LNCAP (cell line): ENCODE data around the gene MRPL42.

Experiments
- TF ChIP-seq, protein P1 (sequence below): fragments of 450-650 bp; IDR thresholded peaks from 2 replicates; pipeline ENCODE4 v1.5.1; 2017; ENCODE audit warnings: mild to moderate bottlenecking

The MRPL42 gene

DNA sequence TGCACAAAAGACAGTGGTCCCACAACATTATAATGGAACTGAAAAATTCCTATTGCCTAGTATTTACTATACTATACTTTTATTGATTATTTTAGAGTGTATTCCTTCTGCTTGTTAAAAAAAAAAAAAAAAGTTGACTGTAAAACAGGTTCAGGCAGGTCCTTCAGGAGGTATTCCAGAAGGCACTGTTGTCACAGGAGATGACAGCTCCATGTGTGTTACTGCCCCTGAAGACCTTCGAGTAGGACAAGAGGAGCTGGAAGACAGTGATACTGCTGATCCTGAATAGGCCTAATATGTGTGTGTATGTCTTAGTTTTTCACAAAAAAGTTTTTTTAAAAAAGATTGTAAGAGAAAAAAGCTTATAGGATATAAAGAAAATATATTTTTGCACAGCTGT, 37.9 kb upstream of the MRPL42 start:
- TF ChIP-seq, protein P1, sequence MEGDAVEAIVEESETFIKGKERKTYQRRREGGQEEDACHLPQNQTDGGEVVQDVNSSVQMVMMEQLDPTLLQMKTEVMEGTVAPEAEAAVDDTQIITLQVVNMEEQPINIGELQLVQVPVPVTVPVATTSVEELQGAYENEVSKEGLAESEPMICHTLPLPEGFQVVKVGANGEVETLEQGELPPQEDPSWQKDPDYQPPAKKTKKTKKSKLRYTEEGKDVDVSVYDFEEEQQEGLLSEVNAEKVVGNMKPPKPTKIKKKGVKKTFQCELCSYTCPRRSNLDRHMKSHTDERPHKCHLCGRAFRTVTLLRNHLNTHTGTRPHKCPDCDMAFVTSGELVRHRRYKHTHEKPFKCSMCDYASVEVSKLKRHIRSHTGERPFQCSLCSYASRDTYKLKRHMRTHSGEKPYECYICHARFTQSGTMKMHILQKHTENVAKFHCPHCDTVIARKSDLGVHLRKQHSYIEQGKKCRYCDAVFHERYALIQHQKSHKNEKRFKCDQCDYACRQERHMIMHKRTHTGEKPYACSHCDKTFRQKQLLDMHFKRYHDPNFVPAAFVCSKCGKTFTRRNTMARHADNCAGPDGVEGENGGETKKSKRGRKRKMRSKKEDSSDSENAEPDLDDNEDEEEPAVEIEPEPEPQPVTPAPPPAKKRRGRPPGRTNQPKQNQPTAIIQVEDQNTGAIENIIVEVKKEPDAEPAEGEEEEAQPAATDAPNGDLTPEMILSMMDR: no peak

DNA sequence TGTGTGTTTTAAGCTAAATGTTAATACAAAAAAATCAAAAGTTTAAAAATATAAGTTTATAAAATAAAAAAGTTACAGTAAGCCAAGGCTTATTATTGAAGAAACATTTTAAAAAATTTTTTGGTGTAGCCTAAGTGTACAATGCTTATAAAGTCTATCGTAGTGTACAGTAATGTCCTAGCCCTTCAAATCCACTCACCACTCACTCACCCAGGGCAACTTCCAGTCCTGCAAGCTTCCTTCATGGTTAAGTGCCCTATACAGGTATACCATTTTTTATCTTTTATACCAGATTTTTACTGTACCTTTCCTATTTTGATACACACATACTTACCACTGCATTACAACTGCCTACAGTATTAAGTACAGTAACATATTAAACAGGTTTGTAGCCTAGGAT, 37.5 kb upstream of the MRPL42 start:
- TF ChIP-seq, protein P1: no peak

- TF ChIP-seq, protein P1: no peak
These were observed 37.0 kb upstream of the MRPL42 start for GRCh38 chr12:93430280-93430679.

- TF ChIP-seq, protein P1: no peak
These were observed 33.0 kb upstream of the MRPL42 start for GRCh38 chr12:93434256-93434865.

- TF ChIP-seq, protein P1: no peak
These were observed 28.9 kb upstream of the MRPL42 start for GRCh38 chr12:93438266-93439050.

DNA sequence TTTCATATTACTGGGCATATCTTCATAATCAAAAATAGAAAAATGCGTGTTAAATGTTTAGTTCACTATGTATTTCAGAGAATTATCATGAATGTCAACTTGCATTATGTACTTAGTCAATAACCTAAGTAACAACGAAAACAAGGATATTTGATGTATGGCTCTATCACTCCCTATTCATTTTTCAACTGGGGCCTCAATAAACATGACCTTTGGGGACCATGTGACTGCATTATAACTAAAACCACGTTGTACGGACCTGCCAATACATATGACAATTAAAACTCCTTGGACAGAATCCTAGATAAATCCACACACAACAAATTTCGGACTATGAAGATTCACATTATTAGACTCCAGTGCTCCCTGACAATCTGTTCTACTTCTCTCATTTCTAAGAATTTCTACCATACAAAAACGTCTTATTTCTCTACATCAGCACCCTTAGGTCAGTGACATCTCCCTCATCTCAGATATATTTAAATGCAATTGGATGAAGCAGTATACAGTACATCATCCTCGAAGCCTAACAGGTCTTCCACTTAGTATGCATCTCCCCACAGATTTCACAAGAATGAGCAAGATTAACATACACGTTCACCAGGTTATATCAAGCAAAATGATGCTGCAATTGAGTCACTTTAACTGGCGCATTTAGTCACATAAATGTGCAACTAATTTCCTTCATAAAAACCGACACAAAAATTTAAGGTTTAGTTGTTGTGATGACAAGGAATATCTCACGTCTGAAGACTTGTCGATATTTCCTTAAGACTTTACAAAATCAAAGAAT, 27.1 kb upstream of the MRPL42 start:
- TF ChIP-seq, protein P1: no peak

- TF ChIP-seq, protein P1: no peak
These were observed 26.2 kb upstream of the MRPL42 start for GRCh38 chr12:93441081-93441616.
